ENCODE measurements around the gene EDAR. TPM values are rescaled to one million over a fixed set of nuclear protein-coding genes. Genes with fewer than 3 reads are reported as not detected.

Gene EDAR
- polyA plus RNA-seq, 1 donor (not counting 4 experiments of a cell fraction or from before 2014, with no cell fraction given): 0.21 TPM

- H2AFZ ChIP-seq (ENCODE audit: control insufficient read depth, low read length): no peak overlapping the region
- no peak overlapping the region for H3K4me2 ChIP-seq (ENCODE audit: control insufficient read depth, extremely low read depth, insufficient read depth, low read depth, low read length)
- H3K36me3 ChIP-seq (ENCODE audit: control insufficient read depth in 2 of 2, extremely low read depth in 1 of 2, insufficient read depth in 2 of 2, low read length in 2 of 2): peaks cover 2% of the 10 kb centered on the region in 2 experiments
- no peak for TF ChIP-seq CTCF (optimal IDR thresholded peaks at IDR 0.05 in 1 of 3, IDR thresholded peaks at IDR 0.05 in 1 of 3, conservative IDR thresholded peaks at IDR 0.05 in 1 of 3; ENCODE audit: extremely low read depth in 1 of 3, insufficient read depth in 2 of 3, low read length in 3 of 3)
- no peak for TF ChIP-seq EZH2 (IDR thresholded peaks at IDR 0.05; ENCODE audit: low read length)
- dilution Hi-C loops (cut with MboI; ENCODE audit: extremely low pct_ligation_motif_present, low sequenced_read_pairs): no loop called here
- no peak overlapping the region for H3K9ac ChIP-seq (ENCODE audit: control insufficient read depth, extremely low read depth, insufficient read depth, low read length)
- FAIRE-seq (no peak), DNase-seq (ENCODE audit: low read depth, low spot score) (no peak)
- no peaks in the 10 kb centered on the region for H3K9me1 ChIP-seq (ENCODE audit: control insufficient read depth, extremely low read depth, insufficient read depth, low read length)
- H3K27ac ChIP-seq (ENCODE audit: control insufficient read depth, insufficient read depth, low read length): no peak overlapping the region
- no peaks in the 10 kb centered on the region for H3K9me3 ChIP-seq (ENCODE audit: control insufficient read depth, low read depth, low read length)
- no peaks in the 10 kb centered on the region for H3K79me2 ChIP-seq (ENCODE audit: control insufficient read depth, insufficient read depth, low read length)
- no peaks in the 10 kb centered on the region for H3K27me3 ChIP-seq (ENCODE audit: control insufficient read depth, extremely low read depth, insufficient read depth, low read length)
- no peak overlapping the region for H3K4me3 ChIP-seq (ENCODE audit: control insufficient read depth in 2 of 3, extremely low read depth in 1 of 3, insufficient read depth in 2 of 3, low read depth in 1 of 3, low read length in 3 of 3)
- peaks cover 7% of the 10 kb centered on the region for H3K4me1 ChIP-seq (ENCODE audit: control insufficient read depth, extremely low read depth, insufficient read depth, low read length)
- H4K20me1 ChIP-seq (ENCODE audit: control insufficient read depth, extremely low read depth, insufficient read depth, low read length): no peaks in the 10 kb centered on the region
These were observed 143.1 kb downstream of the EDAR start for GRCh38 chr2:108845923-108846322.

Small RNA genes within 50 kb of the gene (small RNA-seq; reads per million reads assigned to genes)
- gene AC073415.1 (ENCODE audit: insufficient read length in 3 of 3, low read depth in 3 of 3, low replicate concordance in 1 of 3): 0 reads per million in 3 experiments

Other genes with a start within 250 kb of the EDAR start
- gene CCDC138, start 202.4 kb downstream of the EDAR start, polyA plus RNA-seq: 2.4 to 6.6 TPM (median 3.1 TPM) in 3 replicates
- gene SH3RF3, start 140.0 kb upstream of the EDAR start, polyA plus RNA-seq: 0.08 to 0.18 TPM (median 0.17 TPM) in 3 replicates